NCI-H345 treated with DMSO at 0.1 percent for 48 hours (cell line): ENCODE data around the gene SGMS1.
"Not testable (repeated sequence)": the region's sequence is repeated elsewhere in the genome, so short reads cannot be mapped to it uniquely, and the experiment has no call there.

ENCODE experiments used
- DNase-seq: peaks from one replicate; lab custom pipeline; 2025; ENCODE audit not compliant: unreplicated experiment; lab: John Stamatoyannopoulos, UW

SGMS1 gene

GRCh38 chr10:50623663-50624412, at the start of gene SGMS1:
TSS of gene SGMS1 (minus strand) at chr10:50623956. CDS start at chr10:50344114, 279,842 bp downstream.
- peak; percentile 63 for DNase-seq

DNA sequence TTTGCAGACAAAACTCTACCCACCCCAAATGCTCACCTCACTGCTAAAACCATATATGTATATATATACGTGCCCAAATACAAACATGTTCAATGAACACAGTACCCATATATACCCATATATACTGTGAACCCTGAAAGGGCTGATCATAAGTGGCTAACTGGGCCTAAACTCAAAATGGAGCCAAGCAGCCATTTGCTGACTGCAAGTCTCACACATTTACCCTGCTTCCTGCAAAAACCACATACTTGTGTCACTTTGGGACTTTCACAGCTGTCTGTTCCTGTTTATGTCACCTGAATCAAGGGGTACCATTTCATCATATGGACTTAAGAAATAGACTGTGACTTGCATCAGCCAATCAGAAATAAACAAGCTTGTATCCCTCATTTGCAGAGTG, 48.4 kb upstream of the SGMS1 start:
- DNase-seq: not testable (repeated sequence)

GRCh38 chr10:50671645-50672044, 47.9 kb upstream of the SGMS1 start:
- not testable (repeated sequence) for DNase-seq

DNA sequence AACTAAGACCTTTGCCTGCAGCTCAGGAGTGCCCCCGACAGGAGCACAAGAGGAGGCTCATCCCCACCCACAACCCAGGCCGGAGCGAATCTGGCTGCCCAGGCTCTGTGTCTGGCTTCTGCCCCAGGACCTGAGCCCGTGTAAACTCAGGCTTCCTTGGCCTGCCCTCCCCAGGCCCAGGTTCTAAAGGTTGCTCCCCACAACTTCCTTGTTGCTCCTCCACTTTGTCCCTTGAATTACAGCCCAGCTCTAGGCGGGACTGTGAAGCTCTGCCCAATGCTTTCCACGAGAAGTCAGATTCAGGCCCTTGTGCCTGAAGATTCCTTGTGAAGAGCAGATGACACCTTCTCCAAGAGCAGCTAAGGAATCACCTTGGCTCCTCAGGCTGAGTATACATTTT, 46.2 kb upstream of the SGMS1 start:
- DNase-seq: not testable (repeated sequence)

DNA sequence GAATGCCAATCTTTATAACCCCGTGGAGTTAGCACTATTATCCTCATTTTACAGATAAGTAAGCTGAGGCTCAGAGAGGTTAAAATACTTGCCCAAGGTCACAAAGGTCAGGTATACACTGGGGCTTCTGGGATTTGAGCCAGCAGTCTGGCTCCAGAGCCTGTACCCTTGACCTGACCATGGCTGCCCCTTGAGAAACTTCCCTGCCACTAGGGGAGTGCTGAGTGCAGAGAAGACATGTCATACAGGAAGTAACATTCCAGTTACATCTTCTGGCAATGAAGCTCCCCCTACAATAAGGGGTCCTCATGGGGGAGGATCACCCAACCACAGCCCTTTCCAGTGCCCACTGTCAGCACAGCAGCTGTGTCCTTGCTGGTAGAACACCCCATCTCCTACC, 43.6 kb upstream of the SGMS1 start:
- DNase-seq: not testable (repeated sequence)

- DNase-seq: not testable (repeated sequence)
Observed at GRCh38 chr10:50662420-50662819, 38.7 kb upstream of the SGMS1 start.

DNA sequence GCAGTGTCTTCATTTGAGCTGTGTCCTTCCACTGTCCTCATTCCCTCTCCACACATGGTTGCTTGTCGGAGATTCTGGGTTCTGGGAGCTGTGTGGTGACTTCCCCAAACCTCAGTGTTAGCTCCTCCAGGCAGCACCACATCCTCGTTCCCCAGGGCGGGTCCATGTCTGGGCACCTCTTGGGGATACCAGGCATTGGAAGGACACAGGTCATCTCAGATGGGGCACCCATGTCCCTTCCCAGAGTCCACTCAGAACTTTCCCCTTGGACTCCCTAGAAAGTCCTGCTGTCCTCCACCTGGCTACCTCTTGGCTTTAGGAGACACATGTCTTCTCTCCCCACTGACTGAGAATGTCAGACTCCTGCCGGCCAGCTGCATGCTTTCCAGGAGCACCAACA, 37.8 kb upstream of the SGMS1 start:
- DNase-seq: not testable (repeated sequence)

DNA sequence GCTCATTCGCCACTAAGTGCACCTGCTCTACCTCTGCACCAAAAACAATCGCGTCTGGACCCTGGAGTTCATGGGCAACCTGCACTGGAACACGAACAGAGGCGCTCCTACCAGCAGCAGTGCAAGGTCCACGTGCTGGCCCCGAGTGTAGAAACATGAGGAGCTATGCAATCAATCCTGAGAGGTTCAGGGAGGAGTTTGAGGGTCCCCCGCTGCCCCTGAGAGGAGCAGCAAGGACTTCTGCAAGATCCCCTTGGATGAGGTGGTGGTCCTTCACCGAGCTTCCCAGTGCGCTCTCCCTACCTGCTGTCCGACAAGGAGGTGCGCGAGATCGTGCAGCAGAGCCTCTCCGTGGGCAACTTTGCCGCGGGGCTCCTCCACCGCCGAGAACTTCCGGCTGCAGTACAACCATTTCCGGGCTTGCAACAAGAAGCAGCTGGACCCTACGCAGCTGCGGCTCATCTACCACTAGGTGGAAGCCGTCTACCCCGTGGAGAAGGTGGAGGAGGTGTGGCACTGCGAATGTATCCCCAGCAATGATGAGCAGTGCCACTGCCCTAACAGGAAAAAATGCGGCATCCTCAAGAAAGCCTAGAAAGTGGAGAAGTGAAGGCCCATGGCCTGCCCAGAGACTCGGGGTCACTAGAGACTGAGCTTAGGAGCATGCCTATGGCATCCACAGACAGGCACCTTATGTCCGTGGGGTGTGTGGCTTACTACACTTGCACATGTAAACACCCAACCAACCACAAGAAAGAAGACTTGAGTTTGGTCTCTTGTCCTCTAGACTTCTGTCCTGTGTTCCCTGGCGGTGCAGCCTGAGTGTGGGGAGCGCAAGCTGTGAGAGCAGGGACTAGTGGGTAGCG, 36.3 kb upstream of the SGMS1 start:
- not testable (repeated sequence) for DNase-seq

DNA sequence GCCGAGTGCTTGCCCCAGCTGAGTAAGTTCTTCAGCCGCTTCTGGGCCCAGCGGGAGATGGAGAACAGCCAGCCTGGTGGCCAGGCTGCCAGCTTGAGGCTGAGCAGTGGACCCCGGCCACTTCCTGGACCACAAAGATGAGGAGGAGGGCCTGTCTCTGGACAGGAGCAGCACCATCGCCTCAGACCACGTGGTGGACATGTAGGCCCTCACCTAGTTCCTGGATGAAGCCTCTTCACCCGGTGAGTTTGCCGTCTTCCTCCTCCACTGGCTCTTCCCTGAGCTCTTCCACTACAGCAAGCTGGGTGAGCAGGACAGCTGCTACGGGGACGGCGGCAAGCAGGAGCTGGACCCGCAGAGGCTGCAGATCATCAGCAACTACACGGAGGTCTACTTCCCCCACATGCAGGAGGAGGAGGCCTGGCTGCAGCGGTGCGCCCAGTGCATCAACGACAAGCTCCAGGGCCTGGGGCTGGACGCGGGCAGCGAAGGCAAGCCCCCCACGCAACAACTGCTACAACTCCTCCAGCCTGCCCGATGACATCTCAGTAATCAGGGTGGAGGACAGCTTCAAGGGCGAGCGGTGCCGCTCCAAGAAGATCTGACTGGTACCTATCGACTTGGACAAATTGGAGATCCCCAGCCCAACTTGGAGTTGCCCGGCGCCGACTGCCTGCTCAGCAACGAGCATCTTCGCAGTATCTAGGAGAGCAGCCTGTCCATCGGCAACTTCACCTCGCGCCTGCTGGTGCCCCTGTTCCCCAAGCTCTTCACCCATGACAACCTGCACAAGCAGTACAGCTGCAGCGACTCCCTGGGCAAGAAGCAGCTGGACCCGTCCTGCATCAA, 35.5 kb upstream of the SGMS1 start:
- not testable (repeated sequence) for DNase-seq

GRCh38 chr10:50658165-50658564, 34.4 kb upstream of the SGMS1 start:
- no peak for DNase-seq

GRCh38 chr10:50653758-50654157, 30.0 kb upstream of the SGMS1 start:
- DNase-seq: no peak

DNA sequence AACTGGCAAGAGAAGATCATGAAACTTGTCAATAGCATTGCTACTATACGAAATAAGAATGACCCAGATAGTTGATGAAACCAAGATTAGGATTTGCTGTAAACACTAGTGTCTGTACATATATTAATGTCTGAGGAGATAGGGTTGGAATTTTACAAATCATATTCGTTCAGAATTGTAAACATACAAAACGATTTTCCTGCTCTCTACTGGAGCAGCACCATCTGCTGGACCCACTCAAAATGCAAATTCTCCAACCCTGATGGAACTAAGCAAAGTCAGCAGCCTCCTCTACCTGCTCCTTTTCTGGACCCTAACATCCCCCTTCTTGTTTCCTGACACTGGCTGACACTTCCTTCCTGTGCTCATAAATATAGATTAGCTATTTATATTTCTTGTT, 29.4 kb upstream of the SGMS1 start:
- DNase-seq: no peak

DNA sequence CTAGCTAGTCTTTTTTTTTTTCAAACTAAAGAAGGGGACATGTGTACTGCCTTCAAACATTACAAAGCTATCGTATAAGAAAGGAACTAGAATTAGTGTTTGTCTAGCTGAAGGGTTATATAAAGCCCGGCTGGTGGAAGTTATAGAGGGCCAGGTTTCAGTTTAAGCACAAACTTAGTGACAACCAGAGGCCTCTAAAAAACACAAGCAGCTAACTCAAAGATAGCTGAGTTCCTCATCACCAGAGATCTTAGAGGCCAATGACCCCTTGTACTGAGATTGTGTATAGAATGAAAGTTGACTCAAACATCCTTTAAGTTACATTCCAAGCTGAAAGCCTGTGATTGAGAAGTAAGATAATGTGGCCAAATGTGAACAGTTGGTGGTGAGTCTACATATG, 28.1 kb upstream of the SGMS1 start:
- DNase-seq: no peak

DNA sequence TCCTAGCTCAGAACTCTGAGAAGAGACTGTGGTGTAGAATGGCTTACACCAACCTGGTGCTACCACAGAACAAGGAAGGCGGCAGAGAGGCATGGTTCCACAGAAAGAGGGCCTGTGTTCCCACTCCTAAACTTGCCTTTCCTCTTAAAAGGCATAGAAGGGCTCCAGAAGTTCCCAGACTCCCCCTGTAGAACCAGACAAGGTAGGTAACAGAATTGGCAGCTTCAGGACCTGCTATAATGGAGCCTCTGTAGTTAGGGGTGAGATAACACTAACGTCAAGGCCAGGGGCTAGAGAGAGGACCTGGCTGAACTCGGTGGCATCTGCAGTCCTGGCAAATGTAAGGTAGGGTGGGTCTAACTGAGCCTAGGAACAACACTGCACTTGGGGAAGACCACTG, 26.7 kb upstream of the SGMS1 start:
- no peak for DNase-seq

DNA sequence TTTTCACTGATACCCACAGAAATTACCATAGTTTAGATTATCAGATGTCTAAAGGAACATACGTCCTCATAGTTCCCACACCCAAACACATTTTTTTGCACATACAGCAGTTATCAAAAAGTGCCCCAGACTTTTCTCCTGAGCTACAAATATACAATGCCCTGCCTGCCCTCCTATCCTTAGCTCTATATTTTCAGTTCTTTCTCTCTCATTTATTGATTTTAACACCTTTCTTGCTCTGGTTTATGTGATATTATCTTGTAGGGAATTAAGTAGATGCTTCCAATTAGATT, 25.1 kb upstream of the SGMS1 start:
- DNase-seq: no peak

GRCh38 chr10:50648089-50648934, 24.6 kb upstream of the SGMS1 start:
- DNase-seq: no peak

DNA sequence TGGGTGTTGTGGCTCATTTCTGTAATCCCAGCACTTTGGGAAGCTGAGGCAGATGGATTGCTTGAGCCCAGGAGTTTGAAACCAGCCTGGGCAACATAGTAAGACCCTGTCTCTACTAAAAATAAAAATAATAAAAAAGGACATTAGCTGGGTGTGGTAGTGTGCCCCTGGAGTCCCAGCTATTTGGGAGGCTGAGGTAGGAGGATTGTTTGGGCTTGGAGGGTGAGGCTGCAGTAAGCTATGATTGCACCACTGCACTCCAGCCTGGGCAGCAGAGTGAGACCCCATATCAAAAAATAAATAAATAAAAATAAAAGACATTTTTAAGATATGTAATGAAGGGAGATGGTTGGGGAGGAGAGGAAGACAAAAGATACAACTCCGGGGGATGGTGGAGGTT, 23.6 kb upstream of the SGMS1 start:
- DNase-seq: not testable (repeated sequence)

GRCh38 chr10:50645236-50645635, 21.5 kb upstream of the SGMS1 start:
- no peak for DNase-seq

- DNase-seq: no peak
Observed at GRCh38 chr10:50641626-50642025, 17.9 kb upstream of the SGMS1 start.

DNA sequence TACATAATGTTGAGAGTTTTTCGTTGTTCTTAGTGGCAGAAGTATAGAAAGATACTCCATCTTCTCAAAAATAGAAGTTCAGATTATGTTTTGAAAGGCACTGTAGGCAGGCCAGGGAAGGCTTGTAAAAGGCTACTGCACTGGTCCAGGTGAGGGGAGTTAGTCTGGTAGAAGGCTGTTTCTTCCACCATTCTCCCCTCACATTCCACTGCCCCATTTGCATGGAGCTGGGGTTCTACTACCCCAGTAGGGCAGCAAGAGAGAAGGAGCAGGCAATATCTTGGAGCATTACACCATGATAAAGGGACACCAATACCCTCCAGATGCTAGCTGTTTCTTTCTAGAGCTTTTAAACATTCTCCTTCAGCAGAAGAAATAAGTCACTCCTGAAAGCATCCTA, 16.5 kb upstream of the SGMS1 start:
- DNase-seq: no peak
